ENCODE results near the gene RCL1.
"Not testable (repeated sequence)": the region's sequence is repeated elsewhere in the genome, so short reads cannot be mapped to it uniquely, and the experiment has no call there.

Gene RCL1

DNA sequence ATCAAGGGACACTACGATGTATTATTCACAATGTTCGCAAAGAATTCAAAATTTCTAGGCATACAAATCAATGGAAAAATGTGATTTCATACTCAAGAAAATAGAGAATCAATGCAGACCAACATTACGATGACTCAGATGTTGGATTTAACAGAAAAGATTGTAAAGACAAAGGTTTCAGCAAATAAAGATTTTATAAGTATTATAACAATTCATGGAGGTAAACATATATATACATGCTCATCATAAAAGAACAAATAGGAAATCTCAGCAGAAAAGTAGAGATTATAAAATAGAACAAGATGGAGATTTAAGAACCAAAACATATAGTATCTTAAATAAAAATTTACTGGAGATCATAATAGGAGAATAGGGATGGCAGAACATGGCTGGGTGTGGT lies 98.9 kb downstream of the RCL1 start:
- Histone ChIP-seq H3K9me2 (ENCODE audit: low read depth, low read length) (no peaks in the 10 kb centered on the region), H3K36me3 (ENCODE audit: insufficient read depth, low read length) (no peaks in the 10 kb centered on the region), H3K27ac (ENCODE audit: low read depth, low read length, poor library complexity, severe bottlenecking) (no peak overlapping the region), H4K20me1 (ENCODE audit: insufficient read depth, low read length) (no peaks in the 10 kb centered on the region), H3K4me3 (ENCODE audit: low read depth, low read length, poor library complexity, severe bottlenecking) (no peak overlapping the region), H3K9ac (ENCODE audit: low read length) (no peak overlapping the region), H3K79me2 (ENCODE audit: insufficient read depth, low read length) (no peaks in the 10 kb centered on the region), H3F3A (ENCODE audit: insufficient read depth, low read length) (no peaks in the 10 kb centered on the region), H3K4me1 (ENCODE audit: insufficient read depth, low read length, severe bottlenecking) (no peaks in the 10 kb centered on the region), H3K4me2 (ENCODE audit: low read length) (no peak overlapping the region), H3K9me3 (ENCODE audit: low read length) (no peaks in the 10 kb centered on the region), H3K27me3 (ENCODE audit: insufficient read depth, low read length) (no peaks in the 10 kb centered on the region), H2AFZ (ENCODE audit: low read length) (no peak overlapping the region)
- TF ChIP-seq CTCF (IDR thresholded peaks at IDR 0.05; ENCODE audit: low read length) (no peak), EZH2 (IDR thresholded peaks at IDR 0.05; ENCODE audit: borderline replicate concordance, low read length) (no peak)

GRCh38 chr9:4892501-4893194 lies 99.9 kb downstream of the RCL1 start:
- Histone ChIP-seq H3F3A (ENCODE audit: insufficient read depth, low read length) (no peaks in the 10 kb centered on the region), H3K9me2 (ENCODE audit: low read depth, low read length) (no peaks in the 10 kb centered on the region), H3K79me2 (ENCODE audit: insufficient read depth, low read length) (no peaks in the 10 kb centered on the region), H3K9me3 (ENCODE audit: low read length) (no peaks in the 10 kb centered on the region), H3K9ac (ENCODE audit: low read length) (no peak overlapping the region), H3K4me2 (ENCODE audit: low read length) (no peak overlapping the region), H3K27me3 (ENCODE audit: insufficient read depth, low read length) (no peaks in the 10 kb centered on the region), H3K4me1 (ENCODE audit: insufficient read depth, low read length, severe bottlenecking) (no peaks in the 10 kb centered on the region), H4K20me1 (ENCODE audit: insufficient read depth, low read length) (no peaks in the 10 kb centered on the region), H2AFZ (ENCODE audit: low read length) (no peak overlapping the region), H3K4me3 (ENCODE audit: low read depth, low read length, poor library complexity, severe bottlenecking) (no peak overlapping the region), H3K36me3 (ENCODE audit: insufficient read depth, low read length) (no peaks in the 10 kb centered on the region), H3K27ac (ENCODE audit: low read depth, low read length, poor library complexity, severe bottlenecking) (no peak overlapping the region)
- TF ChIP-seq EZH2 (IDR thresholded peaks at IDR 0.05; ENCODE audit: borderline replicate concordance, low read length) (no peak), CTCF (IDR thresholded peaks at IDR 0.05; ENCODE audit: low read length) (no peak)

DNA sequence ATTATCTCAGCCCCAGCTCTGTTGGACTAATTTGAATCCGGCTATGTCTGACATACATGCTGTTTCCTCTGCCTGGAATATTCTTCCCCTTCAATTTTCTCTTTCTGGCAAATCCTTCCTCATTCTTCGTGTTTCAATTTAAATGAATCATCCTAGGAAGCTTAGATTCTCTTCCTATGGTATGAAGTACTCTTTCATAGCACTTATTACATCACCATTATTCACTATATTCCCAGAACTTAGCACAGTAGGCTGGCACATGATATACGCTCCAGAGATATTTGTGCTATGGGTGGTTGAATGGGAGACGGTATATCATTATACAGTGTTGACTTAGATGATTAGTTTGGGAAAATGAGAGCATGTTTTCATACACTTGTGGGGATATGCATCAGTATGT lies 101.3 kb downstream of the RCL1 start:
- Histone ChIP-seq H3K27me3 (ENCODE audit: insufficient read depth, low read length) (no peaks in the 10 kb centered on the region), H3K4me1 (ENCODE audit: insufficient read depth, low read length, severe bottlenecking) (no peaks in the 10 kb centered on the region), H3F3A (ENCODE audit: insufficient read depth, low read length) (no peaks in the 10 kb centered on the region), H3K4me2 (ENCODE audit: low read length) (no peak overlapping the region), H3K79me2 (ENCODE audit: insufficient read depth, low read length) (no peaks in the 10 kb centered on the region), H4K20me1 (ENCODE audit: insufficient read depth, low read length) (no peaks in the 10 kb centered on the region), H3K9me3 (ENCODE audit: low read length) (no peaks in the 10 kb centered on the region), H3K27ac (ENCODE audit: low read depth, low read length, poor library complexity, severe bottlenecking) (no peak overlapping the region), H3K36me3 (ENCODE audit: insufficient read depth, low read length) (no peaks in the 10 kb centered on the region), H3K9ac (ENCODE audit: low read length) (no peak overlapping the region), H3K4me3 (ENCODE audit: low read depth, low read length, poor library complexity, severe bottlenecking) (no peak overlapping the region), H2AFZ (ENCODE audit: low read length) (no peak overlapping the region), H3K9me2 (ENCODE audit: low read depth, low read length) (no peaks in the 10 kb centered on the region)
- TF ChIP-seq CTCF (IDR thresholded peaks at IDR 0.05; ENCODE audit: low read length) (no peak), EZH2 (IDR thresholded peaks at IDR 0.05; ENCODE audit: borderline replicate concordance, low read length) (no peak)

GRCh38 chr9:4899853-4900252 lies 107.1 kb downstream of the RCL1 start:
- not testable (repeated sequence) for H4K20me1 ChIP-seq (ENCODE audit: insufficient read depth, low read length); H3K9me3 ChIP-seq (ENCODE audit: low read length); H3K36me3 ChIP-seq (ENCODE audit: insufficient read depth, low read length); H3F3A ChIP-seq (ENCODE audit: insufficient read depth, low read length); H2AFZ ChIP-seq (ENCODE audit: low read length); H3K27ac ChIP-seq (ENCODE audit: low read depth, low read length, poor library complexity, severe bottlenecking); H3K9ac ChIP-seq (ENCODE audit: low read length); H3K4me3 ChIP-seq (ENCODE audit: low read depth, low read length, poor library complexity, severe bottlenecking); H3K79me2 ChIP-seq (ENCODE audit: insufficient read depth, low read length); H3K4me2 ChIP-seq (ENCODE audit: low read length); H3K9me2 ChIP-seq (ENCODE audit: low read depth, low read length); H3K27me3 ChIP-seq (ENCODE audit: insufficient read depth, low read length)
- H3K4me1 ChIP-seq (ENCODE audit: insufficient read depth, low read length, severe bottlenecking) = peaks cover 13% of the 10 kb centered on the region

DNA sequence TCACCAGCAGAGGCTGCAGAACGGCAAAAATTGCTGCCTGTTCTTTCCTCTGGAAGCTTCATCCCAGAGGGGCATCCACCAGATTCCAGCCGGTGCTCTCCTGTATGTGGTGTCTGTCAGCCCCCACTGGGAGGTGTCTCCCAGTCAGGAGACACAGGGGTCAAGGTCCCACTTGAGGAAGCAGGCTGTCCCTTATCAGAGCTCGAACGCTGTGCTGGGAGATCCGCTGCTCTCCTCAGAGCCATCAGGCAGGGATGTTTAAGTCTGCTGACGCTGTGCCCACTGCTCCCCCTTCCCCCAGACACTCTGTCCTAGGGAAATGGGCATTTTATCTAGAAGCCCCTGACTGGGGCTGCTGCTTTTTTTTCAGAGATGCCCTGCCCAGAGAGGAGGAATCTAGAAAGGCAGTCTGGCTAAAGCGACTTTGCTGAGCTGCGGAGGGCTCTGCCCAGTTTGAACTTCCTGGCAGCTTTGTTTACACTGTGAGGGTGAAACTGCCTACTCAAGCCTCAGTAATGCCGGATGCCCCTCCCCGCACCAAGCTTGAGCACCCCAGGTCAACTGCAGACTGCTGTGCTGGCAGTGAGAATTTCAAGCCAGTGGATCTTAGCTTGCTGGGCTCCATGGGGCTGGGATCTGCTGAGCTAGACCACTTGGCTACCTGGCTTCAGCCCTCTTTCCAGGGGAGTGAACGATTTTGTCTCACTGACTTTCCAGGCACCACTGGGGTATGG lies 108.8 kb downstream of the RCL1 start:
- not testable (repeated sequence) for H3K36me3 ChIP-seq (ENCODE audit: insufficient read depth, low read length); H3F3A ChIP-seq (ENCODE audit: insufficient read depth, low read length); H3K9me3 ChIP-seq (ENCODE audit: low read length); H3K27ac ChIP-seq (ENCODE audit: low read depth, low read length, poor library complexity, severe bottlenecking); H3K27me3 ChIP-seq (ENCODE audit: insufficient read depth, low read length); H3K9me2 ChIP-seq (ENCODE audit: low read depth, low read length); H4K20me1 ChIP-seq (ENCODE audit: insufficient read depth, low read length); H3K79me2 ChIP-seq (ENCODE audit: insufficient read depth, low read length)
- Histone ChIP-seq H3K4me3 (ENCODE audit: low read depth, low read length, poor library complexity, severe bottlenecking) (peak overlapping the region; percentile 33), H3K4me2 (ENCODE audit: low read length) (peak overlapping the region; percentile 33), H3K9ac (ENCODE audit: low read length) (peak overlapping the region; percentile 34; the same call in 1 of the 2 replicates), H2AFZ (ENCODE audit: low read length) (peak overlapping the region; percentile 78), H3K4me1 (ENCODE audit: insufficient read depth, low read length, severe bottlenecking) (peaks cover 13% of the 10 kb centered on the region)
